GM19240 (cell line): ENCODE results near the gene OR52B2.
"Not testable (repeated sequence)": the region's sequence is repeated elsewhere in the genome, so short reads cannot be mapped to it uniquely, and the experiment has no call there.

ENCODE experiments used
- DNase-seq: peaks from one replicate; pipeline ENCODE4 v3.0.0; 2011; ENCODE audit warnings: low spot score; ENCODE audit not compliant: insufficient read length

Gene OR52B2

GRCh38 chr11:6152126-6152525, 18.0 kb downstream of the OR52B2 start:
- no peak for DNase-seq

- no peak for DNase-seq
These were observed 19.0 kb downstream of the OR52B2 start for GRCh38 chr11:6151117-6151516.

GRCh38 chr11:6143737-6144136, 26.4 kb downstream of the OR52B2 start:
- DNase-seq = not testable (repeated sequence)

GRCh38 chr11:6142936-6143335, 27.2 kb downstream of the OR52B2 start:
- no peak for DNase-seq

- not testable (repeated sequence) for DNase-seq
These were observed 34.2 kb downstream of the OR52B2 start for GRCh38 chr11:6135936-6136335.

GRCh38 chr11:6132431-6132830, 37.7 kb downstream of the OR52B2 start:
- DNase-seq = no peak

- no peak for DNase-seq
These were observed 40.5 kb downstream of the OR52B2 start for GRCh38 chr11:6129635-6130034.

- no peak for DNase-seq
These were observed 41.1 kb downstream of the OR52B2 start for GRCh38 chr11:6129011-6129410.

- DNase-seq = no peak
These were observed 42.2 kb downstream of the OR52B2 start for GRCh38 chr11:6127881-6128280.

- no peak for DNase-seq
These were observed 45.9 kb downstream of the OR52B2 start for GRCh38 chr11:6124245-6124644.
